Activated gamma-delta T cell treated with anti-CD3 and anti-CD28 coated beads, Interleukin-2, amount 50 U/mL, for 16 hours (primary cell): ENCODE measurements around the gene ACTR10.
"Not testable (repeated sequence)": the region's sequence is repeated elsewhere in the genome, so short reads cannot be mapped to it uniquely, and the experiment has no call there.

Experiments used
- DNase-seq: peaks from one replicate; pipeline ENCODE4 v3.0.0-alpha.2; 2020; ENCODE audit warnings: low read depth

Gene ACTR10

GRCh38 chr14:58216544-58216943 is 16.6 kb downstream of the ACTR10 start:
- DNase-seq = no peak

DNA sequence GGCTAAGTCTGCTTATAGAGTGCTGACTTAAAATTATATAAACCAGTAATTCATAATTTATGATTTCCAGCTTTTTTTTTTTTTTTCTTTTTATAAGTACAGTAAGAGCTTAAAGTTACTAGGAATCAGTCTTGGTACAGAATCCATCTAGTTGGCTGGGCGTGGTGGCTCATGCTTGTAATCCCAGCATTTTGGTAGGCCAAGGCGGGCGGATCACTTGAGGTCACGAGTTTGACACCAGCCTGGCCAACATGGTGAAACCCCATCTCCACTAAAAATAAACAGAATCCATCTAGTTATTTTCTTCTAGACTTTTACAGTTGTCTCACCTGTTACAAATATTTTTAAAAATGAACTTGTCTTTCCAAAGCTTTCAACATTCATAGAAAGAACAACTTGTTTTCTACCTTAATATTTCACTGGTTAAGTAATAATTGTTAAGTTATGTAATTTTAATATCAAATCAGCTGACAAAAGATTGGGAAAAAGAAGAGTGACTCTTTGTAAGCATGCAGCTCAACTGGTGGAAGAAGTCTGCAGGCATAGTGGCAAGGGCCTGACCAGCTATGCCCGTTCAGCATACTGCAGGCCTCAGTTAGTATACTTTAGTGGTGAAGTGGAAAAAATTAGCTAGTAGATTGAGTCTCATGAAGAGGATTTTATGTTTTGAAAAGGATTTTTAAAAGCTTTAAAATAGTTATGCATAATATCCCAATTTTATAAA is 27.3 kb downstream of the ACTR10 start:
- DNase-seq = no peak

DNA sequence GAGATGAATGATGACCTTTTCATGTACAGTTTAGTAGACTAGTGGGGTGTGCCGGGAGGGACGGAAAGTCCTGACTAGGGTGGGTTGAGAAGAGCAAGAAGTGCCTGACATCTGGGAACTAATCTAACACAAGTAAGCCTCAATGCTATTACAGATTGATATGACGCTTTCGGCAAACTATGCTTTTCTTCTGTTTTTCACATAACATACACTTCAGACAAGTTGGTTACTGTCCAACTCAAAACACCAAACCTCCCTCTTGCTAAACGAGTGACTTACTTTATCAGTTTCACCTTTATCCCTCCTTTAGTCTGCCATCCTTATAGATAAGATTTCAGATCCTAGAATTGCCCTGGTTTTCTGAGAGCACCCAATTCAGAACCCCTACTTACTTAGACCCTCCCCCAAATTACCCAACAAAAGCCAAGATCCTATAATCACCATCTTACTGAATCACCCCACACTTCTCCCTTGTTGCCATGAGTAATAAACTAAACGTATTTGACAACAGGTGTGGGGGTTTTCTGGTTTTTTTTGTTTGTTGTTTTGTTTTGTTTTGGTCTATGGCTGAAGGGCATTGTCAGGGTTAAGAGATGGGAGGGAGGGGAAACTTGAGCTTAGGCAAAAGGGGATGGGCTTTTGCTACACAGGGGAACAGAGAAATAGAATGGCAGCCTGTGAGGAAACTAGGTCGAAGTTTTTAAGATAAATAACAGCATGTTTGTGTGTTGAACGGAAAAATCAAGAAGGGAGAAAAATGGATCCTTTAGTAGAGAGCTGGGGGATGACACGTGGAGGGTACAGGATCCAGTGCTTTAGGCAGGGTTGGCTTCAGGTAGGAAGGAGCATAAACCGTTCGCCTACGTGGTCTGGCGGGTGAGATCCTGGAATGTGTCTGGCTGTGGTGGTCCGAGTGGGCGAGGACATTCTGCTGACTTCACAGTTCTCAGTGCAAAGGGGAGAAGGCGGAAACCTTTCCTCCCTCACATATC is 38.6 kb downstream of the ACTR10 start:
- no peak for DNase-seq

DNA sequence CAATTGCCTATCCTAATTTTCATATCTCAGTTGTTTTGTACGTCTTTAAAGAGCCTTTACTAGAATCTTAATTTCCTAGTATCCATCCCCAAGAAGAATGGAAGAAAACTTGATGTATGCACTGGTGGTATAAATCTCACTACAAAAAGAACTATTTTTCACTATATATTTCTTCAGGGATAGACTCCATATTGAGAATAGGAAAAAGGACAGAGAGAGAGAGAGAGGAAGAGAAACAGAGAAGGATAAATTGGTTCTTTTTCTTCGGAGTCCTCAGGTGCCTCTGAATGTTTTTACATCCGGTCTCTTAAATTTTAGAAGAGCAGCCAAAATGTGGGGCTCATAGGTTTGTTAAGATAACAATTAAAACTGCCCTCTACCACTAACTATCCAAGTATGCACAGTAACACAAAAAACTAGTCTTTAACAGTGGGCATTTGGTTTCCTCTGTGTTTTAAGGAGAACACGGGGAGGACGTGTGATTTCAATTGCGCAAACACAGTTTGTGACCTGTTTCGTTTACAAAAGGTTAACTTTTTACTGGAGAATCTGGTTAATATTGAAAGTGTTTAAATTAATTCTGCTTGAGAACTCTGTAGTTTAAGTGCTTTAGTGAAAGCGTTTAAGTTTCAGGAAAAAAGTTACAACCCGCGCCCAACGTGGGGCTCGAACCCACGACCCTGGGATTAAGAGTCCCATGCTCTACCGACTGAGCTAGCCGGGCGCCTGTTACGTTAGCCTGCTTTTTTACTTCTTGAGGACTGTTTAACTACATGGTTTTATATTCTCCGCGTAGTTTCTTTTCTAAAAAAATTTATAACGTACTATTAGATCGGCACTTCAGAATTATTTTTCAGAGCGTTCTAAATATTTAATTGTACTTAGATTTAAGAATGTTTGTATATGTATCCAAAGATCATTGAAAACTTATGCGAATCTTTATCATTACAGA is 39.6 kb downstream of the ACTR10 start:
- peak; percentile 79 for DNase-seq

- DNase-seq = no peak
Observed at GRCh38 chr14:58243790-58244555, 44.0 kb downstream of the ACTR10 start.

DNA sequence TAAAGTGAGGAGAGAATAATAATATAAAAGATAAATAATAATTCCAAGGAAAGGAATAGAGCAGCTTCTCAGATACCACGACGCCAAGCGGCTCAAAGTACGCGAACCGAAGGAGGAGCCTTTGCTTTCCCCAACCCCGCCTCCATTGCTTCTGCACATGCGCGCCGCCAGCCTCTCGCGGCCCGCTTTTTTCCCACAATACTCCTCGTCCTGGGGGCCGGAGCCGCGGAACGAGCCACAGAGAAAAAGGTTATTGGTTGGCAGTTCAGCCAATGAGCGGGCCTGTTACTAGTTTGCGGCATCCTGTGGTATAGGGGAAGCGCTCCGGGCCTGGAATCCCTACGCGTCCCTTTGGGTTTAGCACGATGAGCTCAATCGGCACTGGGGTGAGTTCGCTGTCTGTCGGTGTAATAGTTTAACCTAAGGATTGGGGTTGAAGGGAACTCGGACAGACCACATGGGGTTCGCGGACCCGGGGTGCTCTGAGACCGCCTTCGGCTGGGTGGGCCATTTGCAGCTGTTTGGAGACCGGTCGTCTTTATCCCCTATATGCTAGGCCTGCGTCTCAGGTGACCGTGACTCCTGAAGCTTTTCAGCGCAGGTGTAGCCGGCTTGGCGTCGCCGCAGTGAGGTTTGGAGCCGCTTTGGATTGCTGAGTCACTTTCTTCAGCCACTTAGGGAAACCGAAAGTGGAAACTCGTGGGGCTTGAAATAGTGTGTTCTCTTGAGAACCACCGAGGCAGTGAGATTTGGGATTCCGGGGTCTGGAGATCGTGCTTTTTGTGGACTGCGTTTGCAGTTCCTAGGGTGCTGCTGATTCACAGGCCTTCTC is 44.8 kb downstream of the ACTR10 start, which contains the start of gene PSMA3:
Gene PSMA3 (plus strand): TSS at position 288 of the 832 bp plus-strand sequence. CDS start 78 bp downstream, at position 366.
- DNase-seq = peak; percentile 96

DNA sequence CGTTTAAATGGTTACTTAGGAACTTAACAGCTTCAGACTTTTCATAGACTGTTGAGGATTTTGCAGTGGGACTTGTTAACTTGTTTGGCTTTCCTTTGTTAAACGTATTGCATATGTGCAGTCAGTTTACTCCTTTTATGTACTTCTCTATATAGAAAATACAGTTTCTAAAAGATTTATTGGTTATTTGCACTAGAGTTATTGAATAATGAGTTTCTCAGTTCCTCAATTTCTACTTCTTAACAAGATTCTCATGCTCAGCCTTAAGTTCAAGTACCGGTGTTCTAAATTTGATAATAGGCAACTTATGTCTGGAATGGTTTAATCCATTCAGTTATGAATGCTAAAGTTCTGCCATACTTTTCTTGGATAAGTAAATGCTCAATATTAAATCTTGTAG is 45.6 kb downstream of the ACTR10 start:
- no peak for DNase-seq

- DNase-seq = no peak
Observed at GRCh38 chr14:58249611-58250010, 49.7 kb downstream of the ACTR10 start.

DNA sequence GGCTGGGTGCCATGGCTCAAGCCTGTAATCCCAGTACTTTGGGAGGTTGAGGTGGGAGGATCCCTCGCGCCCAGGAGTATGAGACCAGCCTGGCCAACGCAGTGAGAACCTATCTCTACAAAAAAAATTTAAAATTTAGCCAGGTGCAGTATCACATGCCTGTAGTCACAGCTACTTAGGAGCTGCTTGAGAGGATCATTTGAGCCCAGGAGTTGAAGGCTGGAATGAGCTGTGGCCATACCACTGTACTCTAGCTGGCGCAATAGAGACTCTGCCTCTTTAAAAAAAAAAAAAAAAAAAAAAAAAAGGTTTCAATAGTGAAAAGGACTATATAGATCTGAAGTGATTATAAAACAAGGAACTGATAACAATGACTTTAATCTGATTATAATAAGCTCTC is 58.2 kb downstream of the ACTR10 start:
- DNase-seq = no peak

- not testable (repeated sequence) for DNase-seq
Observed at GRCh38 chr14:58262005-58262404, 62.1 kb downstream of the ACTR10 start.

DNA sequence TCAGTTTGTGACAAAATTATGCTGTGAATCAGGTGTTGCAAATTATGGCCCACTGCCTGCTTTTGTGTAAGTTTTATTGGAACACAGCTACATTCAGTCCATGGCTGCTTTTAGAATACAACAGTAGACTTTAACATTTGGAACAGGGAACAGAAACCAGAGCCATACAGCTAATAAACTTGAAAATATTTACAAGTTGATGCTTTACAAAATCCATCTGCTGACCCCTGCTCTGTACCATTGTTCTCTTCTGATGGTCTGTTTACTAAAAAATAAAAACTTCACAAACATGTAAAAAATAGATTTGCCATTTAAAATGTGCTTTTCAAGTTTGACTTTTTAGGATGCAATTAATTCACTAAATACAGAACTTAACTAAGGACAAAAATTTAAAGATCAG is 65.5 kb downstream of the ACTR10 start:
- DNase-seq = no peak

DNA sequence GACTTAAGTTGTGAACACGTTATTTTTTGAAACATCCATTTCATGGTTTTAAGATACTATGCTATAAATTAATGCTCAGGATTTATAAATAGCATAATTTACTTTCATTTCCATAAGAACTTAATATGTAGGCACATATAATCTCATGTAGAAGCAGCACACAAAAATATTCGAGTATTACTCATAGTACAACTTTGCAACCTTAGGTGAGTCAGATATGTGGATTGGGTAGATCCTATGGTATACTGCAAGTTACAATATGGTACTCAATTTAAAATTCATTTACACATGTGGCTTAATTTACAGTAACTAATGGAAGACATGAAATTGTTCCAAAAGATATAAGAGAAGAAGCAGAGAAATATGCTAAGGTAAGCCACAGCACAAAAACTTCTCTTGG is 70.7 kb downstream of the ACTR10 start:
- no peak for DNase-seq

DNA sequence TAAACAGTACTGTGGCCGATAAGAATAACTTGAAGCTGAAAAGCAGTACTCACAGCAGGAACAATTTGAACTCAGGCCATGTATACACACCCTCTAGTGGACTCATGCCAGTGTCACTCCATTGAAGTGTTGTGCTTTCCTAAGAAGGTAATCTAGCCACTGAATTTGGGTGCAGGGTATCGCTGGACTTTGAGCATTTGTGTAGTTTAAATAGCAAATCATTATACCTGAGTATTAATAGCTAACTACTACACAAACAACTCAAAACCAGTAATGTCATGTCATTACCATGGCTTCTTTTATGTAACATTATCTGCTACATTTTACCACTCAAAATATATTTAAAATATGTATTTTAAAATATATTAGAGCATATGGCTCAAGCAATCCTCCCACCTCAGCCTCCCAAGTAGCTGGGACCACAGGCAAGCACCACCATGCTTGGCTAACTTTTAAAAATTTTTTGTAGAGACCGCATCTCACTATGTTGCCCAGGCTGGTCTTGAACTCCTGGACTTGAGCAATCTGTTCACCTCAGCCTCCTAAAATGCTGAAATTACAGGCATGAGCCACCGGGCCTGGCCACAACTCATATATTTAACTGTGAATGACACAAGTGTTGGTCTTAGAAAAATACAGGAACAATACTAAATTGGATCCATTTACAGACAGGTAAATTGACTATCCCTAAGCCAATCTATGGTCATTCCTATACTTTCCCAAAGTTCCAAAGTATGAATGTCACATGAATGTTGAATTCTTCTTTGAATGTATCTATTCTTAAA is 72.8 kb downstream of the ACTR10 start:
- DNase-seq = no peak

DNA sequence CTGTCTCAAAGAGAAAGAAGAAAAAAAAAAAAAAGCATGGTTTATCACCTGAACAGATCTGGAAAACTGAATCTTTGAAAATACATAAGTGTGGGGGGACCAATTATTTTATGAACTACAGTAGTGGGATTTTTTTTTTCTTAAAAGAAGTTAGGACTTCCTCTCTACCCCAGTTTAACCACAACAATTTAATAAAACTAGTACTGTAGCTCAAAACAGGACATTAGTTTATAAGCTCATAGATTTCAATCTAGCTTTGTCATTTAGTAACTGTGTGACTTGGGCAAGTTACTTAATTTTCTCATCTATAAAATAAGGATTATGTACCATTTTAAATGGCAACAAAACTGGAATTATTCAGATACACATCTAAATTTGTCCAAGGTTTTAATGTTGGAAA is 74.9 kb downstream of the ACTR10 start:
- no peak for DNase-seq

DNA sequence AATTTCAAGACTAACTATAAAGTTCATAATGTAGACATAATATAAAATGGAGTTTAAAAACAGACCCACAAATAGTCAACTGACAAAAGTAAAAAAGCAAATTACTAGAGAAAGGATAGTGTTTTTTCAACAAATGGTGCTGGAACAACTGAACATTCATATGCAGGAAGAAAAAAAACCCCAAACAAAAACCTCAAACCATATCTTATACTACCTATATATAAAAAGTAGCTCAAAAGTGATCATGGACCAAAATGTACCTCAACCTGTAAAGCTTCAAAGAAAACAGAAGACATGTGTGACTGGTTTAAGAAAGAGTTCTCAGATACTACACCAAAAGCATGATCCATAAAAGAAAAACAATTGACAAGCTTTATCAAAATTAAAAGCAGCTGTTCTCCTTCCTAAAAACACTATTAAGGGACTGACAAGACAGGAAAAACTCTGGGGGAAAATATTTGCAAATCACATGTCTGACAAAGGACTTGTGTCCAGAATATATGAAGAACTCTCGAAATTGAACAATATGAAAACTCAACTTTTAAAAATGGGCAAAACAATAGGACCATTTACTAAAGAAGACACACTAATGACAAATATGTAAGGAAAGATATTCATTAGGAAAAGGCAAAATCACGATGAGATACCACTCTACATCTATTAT is 75.7 kb downstream of the ACTR10 start:
- DNase-seq = no peak

DNA sequence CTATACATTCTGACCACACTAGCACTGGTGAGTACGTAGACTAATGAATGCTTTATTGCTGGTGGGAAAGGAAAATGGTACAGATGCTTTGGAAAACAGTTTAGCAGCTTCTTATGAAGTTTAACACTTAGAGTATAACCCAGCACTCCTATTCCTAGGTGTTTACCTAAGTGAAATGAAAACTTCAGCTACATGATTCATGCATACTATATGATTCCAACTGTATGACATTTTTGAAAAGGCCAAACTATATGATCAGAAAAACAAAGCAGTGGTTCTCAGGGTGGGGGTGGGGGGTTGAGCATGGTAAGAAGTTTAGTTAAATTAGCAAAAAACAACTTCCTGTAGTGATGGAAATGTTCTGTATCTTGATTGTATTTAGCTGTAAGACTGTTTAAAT is 76.3 kb downstream of the ACTR10 start:
- DNase-seq = no peak

DNA sequence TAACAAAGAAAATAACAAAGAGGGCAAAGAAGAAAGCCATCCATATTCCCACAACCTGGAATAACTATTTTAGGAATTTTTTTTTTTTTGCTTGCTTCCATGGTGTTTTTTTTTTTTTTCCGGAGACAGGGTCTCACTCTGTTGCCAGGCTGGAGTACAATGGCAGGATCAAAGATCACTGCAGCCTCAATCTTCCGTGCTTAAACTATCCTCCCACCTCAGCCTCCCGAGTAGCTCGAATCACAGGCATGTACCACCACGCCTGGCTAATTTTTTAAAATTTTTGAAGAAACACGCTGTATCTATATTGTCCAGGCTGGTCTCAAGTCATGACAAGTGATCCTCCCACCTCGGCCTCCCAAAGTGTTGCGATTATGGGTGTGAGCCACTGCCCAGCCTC is 78.2 kb downstream of the ACTR10 start:
- no peak for DNase-seq

GRCh38 chr14:58280954-58281787 is 81.2 kb downstream of the ACTR10 start:
- DNase-seq = no peak
